HG03103 (cell line): Measurements from ENCODE around the gene WWOX.

ENCODE experiments used
- ATAC-seq: cut with Tn5 transposase; IDR thresholded peaks from one replicate; pipeline ENCODE4 v1.9.1; 2021; ENCODE audit warnings: low read depth; ENCODE audit not compliant: unreplicated experiment

Gene WWOX

DNA sequence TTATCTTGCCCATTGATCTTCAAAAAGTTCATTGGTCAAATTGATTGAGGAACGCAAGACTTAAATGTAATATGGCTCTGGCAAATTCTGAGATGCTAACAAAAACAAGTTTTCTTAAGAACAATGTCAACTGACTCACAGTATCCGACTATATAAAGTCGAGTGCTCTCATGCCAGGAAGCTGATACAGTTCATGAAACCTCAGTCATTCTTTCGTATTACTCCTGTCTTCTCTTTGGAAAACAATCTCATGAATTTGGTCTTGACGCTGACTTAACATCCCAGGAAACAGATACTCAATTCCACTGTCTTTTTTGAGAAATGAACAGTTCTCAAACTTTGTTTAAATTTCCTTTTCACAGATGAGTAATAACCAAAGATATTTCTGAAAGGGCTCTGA lies 796.2 kb downstream of the WWOX start:
- no peak for ATAC-seq

DNA sequence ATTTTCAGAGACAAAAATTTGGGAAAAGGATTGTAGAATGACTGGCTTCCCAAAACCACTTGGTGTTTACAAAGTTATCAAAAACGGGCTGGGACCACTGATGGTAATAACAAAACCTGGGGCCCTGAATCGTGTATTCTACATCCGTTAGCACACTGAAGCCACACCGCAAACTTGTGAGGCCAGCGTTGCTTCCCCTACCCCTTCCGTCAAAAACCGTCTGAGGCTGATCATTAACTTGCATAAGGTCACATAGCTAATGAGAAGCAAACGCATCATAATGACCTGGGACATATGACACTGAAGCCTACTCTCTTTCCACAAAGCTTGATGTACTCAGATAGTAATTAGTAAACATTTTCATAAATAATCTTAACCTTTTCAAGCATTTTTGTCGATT lies 796.8 kb downstream of the WWOX start:
- no peak for ATAC-seq

DNA sequence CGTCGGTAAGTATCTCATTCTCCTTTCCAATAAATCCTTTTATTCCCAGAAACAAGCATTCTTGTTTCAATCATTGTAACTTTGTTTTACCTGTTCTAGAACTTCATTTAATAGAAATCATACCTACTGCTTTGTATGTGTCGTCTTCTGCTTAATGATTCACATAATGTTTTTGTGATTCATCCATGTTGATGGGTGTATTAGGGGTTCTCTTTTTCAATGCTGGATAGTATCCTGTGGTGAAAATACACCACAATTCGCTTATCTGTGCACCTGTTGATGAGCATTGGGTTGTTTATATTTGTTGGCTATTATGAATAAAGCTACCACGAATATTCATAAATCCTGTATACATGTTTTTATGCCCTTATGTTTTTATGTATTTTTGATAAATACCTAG lies 797.8 kb downstream of the WWOX start:
- ATAC-seq: no peak

DNA sequence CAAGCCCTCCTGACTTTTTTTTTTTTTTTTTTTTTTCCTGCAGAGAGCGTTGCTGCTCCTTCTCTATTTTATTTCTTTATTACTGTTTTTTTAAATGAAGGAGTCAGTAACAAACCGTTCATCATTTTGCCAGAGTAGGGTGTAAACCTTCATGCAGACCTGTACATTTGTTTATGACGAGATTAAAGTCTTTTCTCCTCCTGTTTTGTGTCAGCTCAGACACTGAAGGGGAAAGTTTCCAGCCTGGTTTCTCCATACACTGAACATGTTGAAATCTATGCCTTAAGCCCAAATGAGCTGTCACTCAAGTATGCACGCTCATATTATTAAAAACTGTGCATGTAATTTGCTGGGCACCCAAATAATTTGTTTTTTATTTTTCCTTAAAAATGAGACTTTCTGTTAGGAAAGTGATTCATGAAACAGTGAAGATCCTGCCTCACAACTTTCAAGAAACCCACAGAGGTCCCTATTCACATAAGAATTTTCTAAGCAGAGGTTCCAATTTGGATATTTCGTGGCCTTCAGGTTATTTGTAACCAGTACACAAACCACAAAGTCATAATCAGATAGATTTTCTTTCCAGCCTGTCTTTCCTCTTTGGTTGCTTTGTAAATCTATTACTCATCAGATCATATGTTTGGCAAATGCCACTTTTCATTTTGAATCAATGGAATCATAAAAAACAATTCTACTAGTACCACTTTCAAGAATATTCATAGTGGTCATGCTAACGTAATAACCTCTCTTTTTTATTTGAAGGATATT lies 800.8 kb downstream of the WWOX start:
- no peak for ATAC-seq

DNA sequence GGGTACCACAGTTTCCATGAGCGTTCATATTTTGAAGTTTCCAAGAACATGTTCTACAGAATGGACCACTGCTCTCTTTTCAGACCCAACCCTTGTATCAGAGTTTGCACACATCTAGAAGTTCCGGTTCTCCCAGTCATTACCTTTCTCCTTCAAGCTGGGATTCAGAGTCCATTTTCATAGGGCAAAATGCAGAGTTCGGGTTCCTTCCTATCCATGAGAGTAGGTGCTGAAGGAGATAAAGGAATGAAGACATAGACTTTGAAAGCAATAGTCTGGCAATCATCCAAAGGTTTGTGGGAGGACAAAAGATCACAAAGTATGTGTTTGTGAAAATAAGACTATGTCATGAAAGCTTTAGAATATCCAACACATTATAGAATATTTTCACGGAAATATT lies 801.5 kb downstream of the WWOX start:
- no peak for ATAC-seq

DNA sequence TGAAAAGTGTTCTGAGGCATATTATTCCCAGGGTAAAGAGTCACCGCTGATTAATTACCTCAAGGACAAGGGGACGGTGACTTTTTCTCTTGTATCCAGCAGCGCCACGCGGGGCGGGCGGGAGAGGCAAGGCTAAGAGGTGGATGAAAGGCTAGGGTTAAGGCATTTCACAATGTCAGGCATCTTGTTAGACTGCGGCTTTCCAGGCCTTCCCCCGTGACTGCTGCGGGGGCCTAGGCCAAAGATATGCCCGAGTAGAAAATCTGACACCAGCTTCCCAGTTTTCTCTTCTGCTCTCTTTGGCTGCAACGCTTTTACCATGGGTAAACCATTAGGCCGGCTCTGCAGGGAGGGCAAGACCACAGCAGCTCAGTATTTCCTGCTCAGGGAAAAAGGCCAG lies 802.9 kb downstream of the WWOX start:
- no peak for ATAC-seq

DNA sequence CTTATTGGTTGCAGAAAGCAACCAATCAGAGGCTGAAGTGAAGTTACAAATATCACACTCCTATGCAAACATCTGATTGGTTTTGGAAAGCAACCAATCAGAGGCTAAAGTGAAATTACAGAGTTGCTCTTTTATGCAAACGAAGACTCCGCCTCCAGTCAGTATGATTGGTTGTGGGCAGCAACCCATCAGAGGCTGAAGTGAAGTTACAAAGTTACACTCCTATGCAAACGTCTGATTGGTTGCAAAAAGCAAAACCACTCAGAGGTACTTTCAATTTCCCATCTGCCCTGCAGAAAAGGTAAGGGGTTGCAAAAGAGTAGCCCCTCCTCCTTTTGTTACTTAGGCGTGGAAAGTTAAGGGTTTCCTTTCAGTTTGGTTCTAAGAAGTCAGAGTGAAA lies 803.8 kb downstream of the WWOX start:
- ATAC-seq: no peak

DNA sequence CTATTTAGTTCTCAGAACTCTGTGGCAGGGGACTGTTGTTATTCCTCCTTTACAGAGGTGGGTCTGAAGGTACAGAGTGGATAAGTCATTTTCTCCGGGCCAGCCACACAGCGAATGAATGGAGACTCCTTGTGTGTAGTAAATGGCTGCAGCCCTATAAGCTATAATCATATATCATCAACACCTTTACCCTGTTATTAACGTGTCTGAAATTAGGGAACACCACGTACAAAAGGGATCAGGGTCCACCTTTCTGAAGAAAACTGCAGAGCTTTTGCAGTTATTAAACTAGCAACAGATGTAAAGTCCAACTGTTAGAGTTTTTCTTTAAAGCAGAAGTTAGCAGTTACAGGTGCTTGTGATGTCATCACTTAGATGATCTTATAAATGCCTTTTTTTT lies 804.4 kb downstream of the WWOX start:
- no peak for ATAC-seq

- ATAC-seq: no peak
These were observed 806.7 kb downstream of the WWOX start for GRCh38 chr16:78906135-78906534.

DNA sequence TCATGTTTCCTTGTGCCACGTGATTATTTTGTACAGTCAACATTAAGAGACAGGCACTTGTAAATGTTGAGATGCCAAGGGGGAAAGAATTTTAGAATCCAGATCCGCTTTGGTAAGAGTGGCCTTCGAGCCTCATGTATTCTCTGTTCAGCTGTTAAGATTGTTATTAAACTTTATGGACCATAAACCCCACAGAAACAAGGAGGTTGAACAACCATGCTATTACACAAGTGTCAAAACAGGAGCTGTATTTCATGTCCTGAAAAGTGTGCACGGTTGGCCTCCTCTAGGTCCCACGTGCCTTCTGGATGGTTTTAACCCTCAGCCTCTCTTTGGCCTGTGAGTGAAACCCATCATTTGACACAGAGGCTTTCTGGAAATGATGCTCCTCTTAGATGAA lies 809.8 kb downstream of the WWOX start:
- ATAC-seq: no peak

DNA sequence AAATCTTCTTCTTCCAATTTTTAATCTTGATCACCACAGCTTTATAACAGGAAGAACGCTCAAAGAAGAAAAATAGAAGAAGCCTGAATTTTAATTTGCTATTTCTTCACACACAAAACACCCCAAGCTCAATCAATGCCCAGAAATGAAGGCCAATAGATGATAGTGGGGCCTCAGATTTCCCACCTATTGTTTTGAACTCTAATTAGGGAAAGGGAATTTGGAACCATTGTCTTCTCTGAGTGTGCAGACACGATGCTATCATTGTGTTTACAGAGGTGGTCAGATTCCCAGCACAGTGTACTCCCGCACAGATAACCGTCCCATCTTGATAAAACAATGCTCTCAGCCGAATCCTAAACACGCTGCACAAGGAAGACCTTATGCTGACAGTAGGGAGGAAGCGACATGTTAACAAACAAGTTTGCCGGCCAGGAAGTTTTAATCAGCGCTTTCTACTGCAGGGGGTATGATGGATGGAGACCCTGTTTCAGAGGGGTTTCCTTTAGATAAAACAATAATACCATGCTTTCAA lies 816.4 kb downstream of the WWOX start:
- ATAC-seq: no peak

GRCh38 chr16:78916928-78917545 lies 817.6 kb downstream of the WWOX start:
- ATAC-seq: no peak

DNA sequence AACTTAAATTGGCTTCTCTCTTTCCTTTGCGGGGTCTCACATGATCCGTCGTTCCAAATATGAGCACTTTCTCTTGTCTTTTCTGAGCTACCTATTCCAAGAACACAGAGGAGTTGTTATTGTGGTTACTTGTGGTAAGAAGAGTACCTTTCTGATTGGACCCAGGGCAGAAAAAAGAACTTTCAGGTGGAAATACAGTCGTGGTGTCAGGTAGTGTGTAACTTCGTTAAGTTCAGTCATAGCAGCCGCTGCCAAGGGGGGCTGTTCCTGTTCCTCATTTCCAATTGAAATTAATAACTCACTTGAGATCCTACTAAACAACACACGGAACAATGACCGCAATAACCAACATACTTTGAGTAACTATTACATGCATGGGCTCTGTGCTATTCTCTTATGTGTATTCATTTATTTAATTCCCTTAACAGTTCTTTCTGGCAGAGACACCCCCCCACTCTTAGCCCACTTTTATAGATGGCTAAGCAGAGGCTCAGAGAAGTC lies 819.4 kb downstream of the WWOX start:
- no peak for ATAC-seq

GRCh38 chr16:78919852-78920251 lies 820.4 kb downstream of the WWOX start:
- no peak for ATAC-seq

DNA sequence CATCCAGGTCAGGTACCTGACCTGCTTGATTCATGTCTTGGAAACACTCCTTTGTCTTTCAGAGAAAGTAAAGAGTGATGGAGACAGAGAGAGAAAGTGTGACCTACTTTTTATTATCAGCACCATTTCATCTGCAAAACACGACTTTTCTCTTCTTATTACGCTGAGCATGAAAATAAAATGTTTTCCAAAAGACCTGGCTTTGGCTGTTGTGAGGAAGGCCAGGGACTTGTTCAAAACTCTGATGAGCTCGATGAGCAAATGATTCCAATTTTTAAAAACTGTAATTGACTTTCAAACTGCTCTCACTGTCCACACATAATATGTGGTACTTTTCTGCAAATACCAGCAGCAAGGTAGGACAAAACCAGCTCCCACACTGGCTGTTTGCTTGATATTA lies 821.2 kb downstream of the WWOX start:
- ATAC-seq: no peak

DNA sequence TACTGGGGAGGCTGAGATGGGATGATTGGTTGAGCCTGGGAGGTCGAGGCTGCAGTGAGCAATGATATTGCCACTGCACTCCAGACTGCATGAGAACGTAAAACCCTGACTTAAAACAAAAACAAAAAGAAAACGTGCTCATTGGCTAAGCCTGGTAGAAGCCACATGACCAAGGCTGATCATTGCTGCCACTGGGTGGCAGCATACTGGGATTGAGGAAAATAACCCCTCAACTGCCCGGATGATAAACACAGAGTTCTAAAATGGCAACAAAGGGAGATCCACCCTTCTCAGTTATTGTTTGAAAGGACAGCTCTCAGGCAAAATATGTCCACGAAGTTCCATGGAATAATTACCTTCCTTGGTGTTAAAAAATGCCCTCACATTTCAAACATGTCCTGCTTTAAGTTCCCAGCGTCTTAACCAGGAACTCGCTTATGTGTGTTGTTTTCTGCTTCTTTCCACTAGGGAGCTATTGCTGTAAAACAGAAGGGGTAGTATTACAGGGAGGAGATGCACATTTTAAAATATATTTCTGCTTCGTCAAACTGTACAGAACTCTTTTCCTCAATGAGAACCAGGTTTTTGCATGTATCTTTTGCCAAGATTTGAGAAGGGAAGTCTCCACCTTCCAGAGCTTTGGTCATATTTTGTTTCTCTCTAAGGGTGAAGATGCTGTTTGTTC lies 825.8 kb downstream of the WWOX start:
- ATAC-seq: no peak

DNA sequence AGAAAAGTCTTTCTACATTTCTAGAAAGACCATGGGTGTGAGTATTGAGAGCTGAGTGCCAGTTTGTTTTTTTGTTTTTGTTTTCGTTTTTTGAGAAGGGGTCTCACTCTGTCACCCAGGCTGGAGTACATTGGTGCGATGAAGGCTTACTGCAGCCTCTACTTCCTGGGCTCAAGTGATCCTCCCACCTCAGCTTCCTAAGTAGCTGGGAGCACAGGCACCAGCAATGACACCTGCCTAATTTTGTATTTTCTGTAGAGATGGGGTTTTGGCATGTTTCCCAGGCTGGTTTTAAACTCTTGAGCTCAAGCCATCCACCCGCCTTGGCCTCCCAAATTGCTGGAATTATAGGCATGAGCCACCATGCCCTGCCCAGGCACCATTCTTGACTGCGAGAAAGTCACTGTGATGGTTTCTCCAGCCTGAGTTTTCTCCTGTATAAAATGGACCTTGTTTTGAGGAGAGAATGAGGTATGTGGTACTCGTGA lies 827.3 kb downstream of the WWOX start:
- no peak for ATAC-seq

DNA sequence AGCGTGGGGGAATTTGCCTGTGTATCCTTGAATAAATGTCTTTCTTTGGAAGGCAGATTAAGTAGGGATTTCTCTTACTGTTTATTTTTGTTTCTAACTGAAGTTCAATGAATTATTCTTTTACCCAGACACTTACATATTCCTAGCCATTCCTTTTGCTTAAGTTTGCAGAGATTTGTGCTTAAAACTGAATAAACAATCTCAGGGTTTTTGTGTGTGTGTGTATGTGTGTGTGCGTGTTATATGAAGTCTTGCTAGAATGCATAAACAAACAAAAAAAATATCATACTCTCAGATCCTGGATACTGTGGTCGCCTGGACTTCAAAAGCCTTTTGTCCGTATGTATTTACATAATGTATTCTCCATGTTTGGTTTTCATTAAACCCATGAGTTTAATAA lies 828.3 kb downstream of the WWOX start:
- ATAC-seq: no peak

DNA sequence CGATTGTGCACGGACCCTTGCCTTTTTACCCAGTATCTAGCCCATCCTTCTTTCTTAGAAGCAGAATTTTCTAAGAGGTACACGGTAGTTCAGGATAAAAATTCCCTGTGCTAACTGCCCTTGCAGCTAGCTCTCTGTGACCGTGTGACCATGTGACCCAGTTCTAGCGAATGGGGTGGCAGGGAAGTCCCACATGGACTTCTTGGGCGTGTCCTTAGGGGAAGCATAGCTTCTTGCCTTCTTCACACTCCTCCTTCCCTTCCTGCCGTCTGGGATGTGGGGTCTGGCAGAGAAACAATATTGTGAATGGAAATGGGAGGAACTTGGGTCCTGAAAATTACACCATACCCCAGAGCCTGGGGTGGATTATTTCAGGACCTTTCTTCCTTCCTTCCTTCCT lies 830.4 kb downstream of the WWOX start:
- no peak for ATAC-seq

DNA sequence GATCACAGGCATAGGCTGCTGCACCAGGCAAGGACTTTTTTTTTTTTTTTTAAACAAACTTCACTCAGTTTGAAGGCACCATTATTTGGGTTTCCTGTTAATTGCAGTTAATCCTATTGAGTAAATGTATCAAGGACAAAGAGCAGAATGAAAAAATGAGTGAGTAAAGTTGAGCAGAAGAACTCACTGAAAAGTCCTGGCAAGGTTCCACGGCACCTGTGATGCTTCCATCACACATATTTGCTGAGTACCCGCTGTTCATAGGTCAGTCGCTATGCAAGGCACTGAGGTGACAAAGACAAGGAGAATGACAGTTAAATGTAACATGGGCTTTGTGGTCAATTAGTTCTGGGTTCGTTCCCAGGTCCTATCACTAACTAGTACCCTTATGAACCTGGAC lies 831.1 kb downstream of the WWOX start:
- no peak for ATAC-seq

DNA sequence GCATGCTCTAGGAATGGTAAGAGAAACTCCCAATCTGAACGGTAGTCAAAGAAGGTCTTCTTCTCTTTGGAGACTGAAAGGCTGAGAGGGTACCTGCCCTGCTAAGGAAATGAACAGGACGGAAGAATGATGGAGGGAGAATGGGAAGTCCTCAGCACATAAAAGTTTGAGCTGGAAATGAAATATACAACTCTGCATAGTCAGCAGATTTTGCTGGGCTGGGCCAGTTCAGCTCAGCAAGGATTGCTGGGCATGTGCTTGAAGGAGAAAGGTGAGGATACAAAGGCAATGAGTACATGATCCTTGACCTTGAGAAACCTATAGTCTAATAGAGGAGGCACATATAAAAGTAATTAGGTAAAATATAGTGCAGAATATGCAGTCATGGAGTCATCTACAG lies 831.8 kb downstream of the WWOX start:
- no peak for ATAC-seq
